ENCODE data around the gene LTO1. TPM values are rescaled to one million over a fixed set of nuclear protein-coding genes. Genes with fewer than 3 reads are reported as not detected.

LTO1 gene
- polyA plus RNA-seq, 1 of the 3 experiments (the other 2 are of a cell fraction), result 30.8 TPM

DNA sequence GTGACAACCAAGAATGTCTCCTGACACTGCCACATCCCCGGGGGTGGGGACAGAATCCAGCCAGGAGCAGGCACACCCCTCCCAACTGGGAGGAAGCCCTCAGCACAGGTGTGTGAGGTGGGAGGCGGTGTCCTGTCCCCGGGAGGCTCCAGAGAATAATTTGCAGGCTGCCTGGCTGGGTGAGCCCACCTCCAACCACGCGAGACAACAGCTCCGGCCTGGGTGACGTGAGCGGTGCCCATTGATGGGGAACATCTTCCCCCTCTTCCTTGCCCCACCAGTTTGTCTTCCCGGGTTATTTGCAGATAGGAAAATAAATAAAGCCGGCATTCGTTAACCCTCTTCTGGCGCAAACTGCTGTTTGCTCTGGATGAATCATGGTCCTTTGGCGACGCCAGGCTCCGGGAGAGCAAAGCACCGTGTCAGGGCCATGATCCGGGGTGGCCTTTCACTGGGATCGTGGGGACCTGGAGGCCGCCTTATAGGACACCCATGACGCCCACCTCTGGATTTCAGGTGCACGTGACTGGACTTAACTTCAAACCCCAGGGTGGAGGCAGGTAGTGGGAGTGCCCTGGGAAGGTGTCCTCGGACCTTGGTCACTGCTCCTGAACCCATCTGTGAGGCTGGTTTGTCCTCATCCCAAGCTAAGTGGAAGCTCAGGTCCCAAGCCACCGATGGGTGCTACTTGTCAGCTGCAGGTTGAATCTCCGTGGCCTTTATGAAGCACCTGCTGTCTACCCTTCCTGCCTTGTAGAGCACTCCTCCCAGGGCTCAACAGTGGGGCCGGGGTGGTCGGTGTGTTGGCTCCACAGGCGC, 20.3 kb downstream of the LTO1 start:
- ChIA-PET CTCF (interaction anchor here (1.0 to 8.9 kb wide), 4 partner anchors 11 to 554 kb away, joined by 3 to 84 read pairs (median 55); no protein-coding TSS in a partner anchor), POLR2A (interaction anchor here (1.0 to 1.5 kb wide), 4 partner anchors 9 to 553 kb away, joined by 3 to 6 read pairs (median 4); no protein-coding TSS in a partner anchor)
- no peaks in the 10 kb centered on the region for H3K27me3 ChIP-seq (ENCODE audit: insufficient read depth)
- no peaks in the 10 kb centered on the region for H3K9me2 ChIP-seq
- no peaks in the 10 kb centered on the region for H3K9me3 ChIP-seq
- no peak overlapping the region for H3K4me3 ChIP-seq (ENCODE audit: low read depth in 2 of 2, low read length in 1 of 2)
- peaks cover 60% of the 10 kb centered on the region for H4K20me1 ChIP-seq (ENCODE audit: insufficient read depth)
- H3K4me2 ChIP-seq, result no peak overlapping the region
- peaks cover 7 to 26% of the 10 kb centered on the region in 2 experiments; a peak in 2 of 4 replicates for H3K4me1 ChIP-seq (ENCODE audit: control insufficient read depth in 1 of 2, insufficient read depth in 2 of 2, low read depth in 1 of 2, low read length in 1 of 2)
- peaks cover 37 to 48% of the 10 kb centered on the region in 2 experiments for H3K36me3 ChIP-seq (replicated peaks in 1 of 2; ENCODE audit: control insufficient read depth in 1 of 2, insufficient read depth in 2 of 2, low read length in 1 of 2)
- DNase-seq, result no peak
- peak overlapping the region in 1 of 2 experiments; percentile 22; a peak in 3 of 4 replicates for H3K27ac ChIP-seq (ENCODE audit: low read depth in 2 of 2, low read length in 1 of 2)
- no peak overlapping the region for H2AFZ ChIP-seq (ENCODE audit: low read depth)
- no peak overlapping the region for H3K9ac ChIP-seq
- 76% methylated on average over 14 of the region's 27 CpGs for WGBS (ENCODE audit: low lambda C conversion rate)
- H3K79me2 ChIP-seq (ENCODE audit: insufficient read depth), result peaks cover 14% of the 10 kb centered on the region; the same call in 1 of the 2 replicates
- H3F3A ChIP-seq (replicated peaks; ENCODE audit: insufficient read depth), result peaks cover 59% of the 10 kb centered on the region
- TF ChIP-seq, protein P1, sequence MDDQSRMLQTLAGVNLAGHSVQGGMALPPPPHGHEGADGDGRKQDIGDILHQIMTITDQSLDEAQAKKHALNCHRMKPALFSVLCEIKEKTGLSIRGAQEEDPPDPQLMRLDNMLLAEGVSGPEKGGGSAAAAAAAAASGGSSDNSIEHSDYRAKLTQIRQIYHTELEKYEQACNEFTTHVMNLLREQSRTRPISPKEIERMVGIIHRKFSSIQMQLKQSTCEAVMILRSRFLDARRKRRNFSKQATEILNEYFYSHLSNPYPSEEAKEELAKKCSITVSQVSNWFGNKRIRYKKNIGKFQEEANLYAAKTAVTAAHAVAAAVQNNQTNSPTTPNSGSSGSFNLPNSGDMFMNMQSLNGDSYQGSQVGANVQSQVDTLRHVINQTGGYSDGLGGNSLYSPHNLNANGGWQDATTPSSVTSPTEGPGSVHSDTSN (IDR thresholded peaks at IDR 0.05), result no peak; the same call in 1 of the 2 replicates
- TF ChIP-seq NRF1 (IDR thresholded peaks at IDR 0.05; ENCODE audit: low read depth, low read length), result no peak
- TF ChIP-seq SIN3A (IDR thresholded peaks at IDR 0.05; ENCODE audit: borderline replicate concordance, low read depth, low read length), result peak; percentile 14; the same call in 1 of the 2 replicates
- no peak for TF ChIP-seq SMC3 (IDR thresholded peaks at IDR 0.05; ENCODE audit: low read depth, low read length)
- no peak for TF ChIP-seq TEAD4 (IDR thresholded peaks at IDR 0.05; ENCODE audit: borderline replicate concordance, insufficient read depth)
- peak; percentile 34 for TF ChIP-seq CHD2 (IDR thresholded peaks at IDR 0.05; ENCODE audit: low read length, partially characterized antibody)
- TF ChIP-seq, protein P2, sequence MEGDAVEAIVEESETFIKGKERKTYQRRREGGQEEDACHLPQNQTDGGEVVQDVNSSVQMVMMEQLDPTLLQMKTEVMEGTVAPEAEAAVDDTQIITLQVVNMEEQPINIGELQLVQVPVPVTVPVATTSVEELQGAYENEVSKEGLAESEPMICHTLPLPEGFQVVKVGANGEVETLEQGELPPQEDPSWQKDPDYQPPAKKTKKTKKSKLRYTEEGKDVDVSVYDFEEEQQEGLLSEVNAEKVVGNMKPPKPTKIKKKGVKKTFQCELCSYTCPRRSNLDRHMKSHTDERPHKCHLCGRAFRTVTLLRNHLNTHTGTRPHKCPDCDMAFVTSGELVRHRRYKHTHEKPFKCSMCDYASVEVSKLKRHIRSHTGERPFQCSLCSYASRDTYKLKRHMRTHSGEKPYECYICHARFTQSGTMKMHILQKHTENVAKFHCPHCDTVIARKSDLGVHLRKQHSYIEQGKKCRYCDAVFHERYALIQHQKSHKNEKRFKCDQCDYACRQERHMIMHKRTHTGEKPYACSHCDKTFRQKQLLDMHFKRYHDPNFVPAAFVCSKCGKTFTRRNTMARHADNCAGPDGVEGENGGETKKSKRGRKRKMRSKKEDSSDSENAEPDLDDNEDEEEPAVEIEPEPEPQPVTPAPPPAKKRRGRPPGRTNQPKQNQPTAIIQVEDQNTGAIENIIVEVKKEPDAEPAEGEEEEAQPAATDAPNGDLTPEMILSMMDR (IDR thresholded peaks at IDR 0.05), result no peak
- no peak for TF ChIP-seq FOXM1 (IDR thresholded peaks at IDR 0.05; ENCODE audit: low read depth)
- TF ChIP-seq MXI1 (IDR thresholded peaks at IDR 0.05; ENCODE audit: low read depth, low read length), result no peak
- TF ChIP-seq, protein P3, sequence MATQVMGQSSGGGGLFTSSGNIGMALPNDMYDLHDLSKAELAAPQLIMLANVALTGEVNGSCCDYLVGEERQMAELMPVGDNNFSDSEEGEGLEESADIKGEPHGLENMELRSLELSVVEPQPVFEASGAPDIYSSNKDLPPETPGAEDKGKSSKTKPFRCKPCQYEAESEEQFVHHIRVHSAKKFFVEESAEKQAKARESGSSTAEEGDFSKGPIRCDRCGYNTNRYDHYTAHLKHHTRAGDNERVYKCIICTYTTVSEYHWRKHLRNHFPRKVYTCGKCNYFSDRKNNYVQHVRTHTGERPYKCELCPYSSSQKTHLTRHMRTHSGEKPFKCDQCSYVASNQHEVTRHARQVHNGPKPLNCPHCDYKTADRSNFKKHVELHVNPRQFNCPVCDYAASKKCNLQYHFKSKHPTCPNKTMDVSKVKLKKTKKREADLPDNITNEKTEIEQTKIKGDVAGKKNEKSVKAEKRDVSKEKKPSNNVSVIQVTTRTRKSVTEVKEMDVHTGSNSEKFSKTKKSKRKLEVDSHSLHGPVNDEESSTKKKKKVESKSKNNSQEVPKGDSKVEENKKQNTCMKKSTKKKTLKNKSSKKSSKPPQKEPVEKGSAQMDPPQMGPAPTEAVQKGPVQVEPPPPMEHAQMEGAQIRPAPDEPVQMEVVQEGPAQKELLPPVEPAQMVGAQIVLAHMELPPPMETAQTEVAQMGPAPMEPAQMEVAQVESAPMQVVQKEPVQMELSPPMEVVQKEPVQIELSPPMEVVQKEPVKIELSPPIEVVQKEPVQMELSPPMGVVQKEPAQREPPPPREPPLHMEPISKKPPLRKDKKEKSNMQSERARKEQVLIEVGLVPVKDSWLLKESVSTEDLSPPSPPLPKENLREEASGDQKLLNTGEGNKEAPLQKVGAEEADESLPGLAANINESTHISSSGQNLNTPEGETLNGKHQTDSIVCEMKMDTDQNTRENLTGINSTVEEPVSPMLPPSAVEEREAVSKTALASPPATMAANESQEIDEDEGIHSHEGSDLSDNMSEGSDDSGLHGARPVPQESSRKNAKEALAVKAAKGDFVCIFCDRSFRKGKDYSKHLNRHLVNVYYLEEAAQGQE (IDR thresholded peaks at IDR 0.05; ENCODE audit: low read depth, low read length), result no peak
- no peak for TF ChIP-seq YY1 (IDR thresholded peaks at IDR 0.05; ENCODE audit: low read depth)
- TF ChIP-seq, protein P4, sequence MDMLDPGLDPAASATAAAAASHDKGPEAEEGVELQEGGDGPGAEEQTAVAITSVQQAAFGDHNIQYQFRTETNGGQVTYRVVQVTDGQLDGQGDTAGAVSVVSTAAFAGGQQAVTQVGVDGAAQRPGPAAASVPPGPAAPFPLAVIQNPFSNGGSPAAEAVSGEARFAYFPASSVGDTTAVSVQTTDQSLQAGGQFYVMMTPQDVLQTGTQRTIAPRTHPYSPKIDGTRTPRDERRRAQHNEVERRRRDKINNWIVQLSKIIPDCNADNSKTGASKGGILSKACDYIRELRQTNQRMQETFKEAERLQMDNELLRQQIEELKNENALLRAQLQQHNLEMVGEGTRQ (IDR thresholded peaks at IDR 0.05; ENCODE audit: borderline replicate concordance, low read depth, low read length), result no peak
- TF ChIP-seq, protein P5, sequence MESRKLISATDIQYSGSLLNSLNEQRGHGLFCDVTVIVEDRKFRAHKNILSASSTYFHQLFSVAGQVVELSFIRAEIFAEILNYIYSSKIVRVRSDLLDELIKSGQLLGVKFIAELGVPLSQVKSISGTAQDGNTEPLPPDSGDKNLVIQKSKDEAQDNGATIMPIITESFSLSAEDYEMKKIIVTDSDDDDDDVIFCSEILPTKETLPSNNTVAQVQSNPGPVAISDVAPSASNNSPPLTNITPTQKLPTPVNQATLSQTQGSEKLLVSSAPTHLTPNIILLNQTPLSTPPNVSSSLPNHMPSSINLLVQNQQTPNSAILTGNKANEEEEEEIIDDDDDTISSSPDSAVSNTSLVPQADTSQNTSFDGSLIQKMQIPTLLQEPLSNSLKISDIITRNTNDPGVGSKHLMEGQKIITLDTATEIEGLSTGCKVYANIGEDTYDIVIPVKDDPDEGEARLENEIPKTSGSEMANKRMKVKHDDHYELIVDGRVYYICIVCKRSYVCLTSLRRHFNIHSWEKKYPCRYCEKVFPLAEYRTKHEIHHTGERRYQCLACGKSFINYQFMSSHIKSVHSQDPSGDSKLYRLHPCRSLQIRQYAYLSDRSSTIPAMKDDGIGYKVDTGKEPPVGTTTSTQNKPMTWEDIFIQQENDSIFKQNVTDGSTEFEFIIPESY (IDR thresholded peaks at IDR 0.05; ENCODE audit: borderline replicate concordance, low read depth), result 0 out of 2 replicates have a peak, but pooled peaks have one; percentile 24
- TF ChIP-seq, protein P6, sequence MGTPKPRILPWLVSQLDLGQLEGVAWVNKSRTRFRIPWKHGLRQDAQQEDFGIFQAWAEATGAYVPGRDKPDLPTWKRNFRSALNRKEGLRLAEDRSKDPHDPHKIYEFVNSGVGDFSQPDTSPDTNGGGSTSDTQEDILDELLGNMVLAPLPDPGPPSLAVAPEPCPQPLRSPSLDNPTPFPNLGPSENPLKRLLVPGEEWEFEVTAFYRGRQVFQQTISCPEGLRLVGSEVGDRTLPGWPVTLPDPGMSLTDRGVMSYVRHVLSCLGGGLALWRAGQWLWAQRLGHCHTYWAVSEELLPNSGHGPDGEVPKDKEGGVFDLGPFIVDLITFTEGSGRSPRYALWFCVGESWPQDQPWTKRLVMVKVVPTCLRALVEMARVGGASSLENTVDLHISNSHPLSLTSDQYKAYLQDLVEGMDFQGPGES (IDR thresholded peaks at IDR 0.05; ENCODE audit: low read depth, low read length), result no peak
- no peak for TF ChIP-seq ELF1 (IDR thresholded peaks at IDR 0.05)
- no peak for TF ChIP-seq FOSL2 (IDR thresholded peaks at IDR 0.05; ENCODE audit: borderline replicate concordance, low read depth)
- TF ChIP-seq, protein P7, sequence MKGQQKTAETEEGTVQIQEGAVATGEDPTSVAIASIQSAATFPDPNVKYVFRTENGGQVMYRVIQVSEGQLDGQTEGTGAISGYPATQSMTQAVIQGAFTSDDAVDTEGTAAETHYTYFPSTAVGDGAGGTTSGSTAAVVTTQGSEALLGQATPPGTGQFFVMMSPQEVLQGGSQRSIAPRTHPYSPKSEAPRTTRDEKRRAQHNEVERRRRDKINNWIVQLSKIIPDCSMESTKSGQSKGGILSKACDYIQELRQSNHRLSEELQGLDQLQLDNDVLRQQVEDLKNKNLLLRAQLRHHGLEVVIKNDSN (IDR thresholded peaks at IDR 0.05; ENCODE audit: borderline replicate concordance, low read depth), result no peak
- TF ChIP-seq EP300 (IDR thresholded peaks at IDR 0.05; ENCODE audit: borderline replicate concordance in 1 of 2, low read depth in 1 of 2, low read length in 1 of 2), result no peak
- no peak for TF ChIP-seq FOXJ3 (CRISPR knock-in tag; IDR thresholded peaks at IDR 0.05)
